HepG2 (cell line): Measurements from ENCODE around the gene CISD3. TPM values are rescaled to one million over a fixed set of nuclear protein-coding genes. Genes with fewer than 3 reads are reported as not detected.

ENCODE experiments used
- BCL6 ChIP-seq: IDR thresholded peaks from 2 replicates; pipeline ENCODE4 v1.6.1; 2016; ENCODE audit warnings: missing genetic modification reagents, missing compliant biosample characterization
- ELF1 ChIP-seq: sonication (generic); formaldehyde crosslinking; IDR thresholded peaks from 2 replicates; pipeline ENCODE4 v1.4.0; 2020; ENCODE audit warnings: missing genetic modification reagents
- ESRRA ChIP-seq: sonication (generic); formaldehyde crosslinking; IDR thresholded peaks from 2 replicates; pipeline ENCODE4 v1.5.1; 2020; ENCODE audit warnings: mild to moderate bottlenecking, low read depth, missing genetic modification reagents
- GABPB1 ChIP-seq: IDR thresholded peaks from 2 replicates; pipeline ENCODE4 v1.6.1; 2016; ENCODE audit warnings: mild to moderate bottlenecking, missing genetic modification reagents, moderate library complexity, missing compliant biosample characterization
- GLMP ChIP-seq: sonication (generic); formaldehyde crosslinking; IDR thresholded peaks from 2 replicates; pipeline ENCODE4 v1.9.0; 2021; ENCODE audit warnings: missing genetic modification reagents, mild to moderate bottlenecking, borderline replicate concordance
- HIVEP1 ChIP-seq: sonication (generic); formaldehyde crosslinking; IDR thresholded peaks from 2 replicates; pipeline ENCODE4 v1.4.0; 2020; ENCODE audit warnings: mild to moderate bottlenecking, missing genetic modification reagents
- HNRNPUL1 ChIP-seq: fragments of 200-400 bp; formaldehyde crosslinking; IDR thresholded peaks from 2 replicates; pipeline ENCODE4 v1.6.1; 2017; ENCODE audit warnings: low read depth, mild to moderate bottlenecking, low read length, moderate library complexity
- KDM3A ChIP-seq: IDR thresholded peaks from 2 replicates; pipeline ENCODE4 v1.6.1; 2018; ENCODE audit warnings: low read depth, missing compliant biosample characterization
- KLF15 ChIP-seq: sonication (generic); formaldehyde crosslinking; IDR thresholded peaks from 2 replicates; pipeline ENCODE4 v1.8.1; 2023; ENCODE audit warnings: borderline replicate concordance, mild to moderate bottlenecking, inconsistent platforms, missing genetic modification reagents, mixed read lengths
- MED1 ChIP-seq: sonication (generic); formaldehyde crosslinking; IDR thresholded peaks from 2 replicates; pipeline ENCODE4 v1.4.0; 2020; ENCODE audit warnings: missing genetic modification reagents
- MTF1 ChIP-seq: sonication (generic); formaldehyde crosslinking; IDR thresholded peaks from 2 replicates; pipeline ENCODE4 v1.5.0; 2020; ENCODE audit warnings: missing genetic modification reagents
- RFX3 ChIP-seq: IDR thresholded peaks from 2 replicates; pipeline ENCODE4 v1.6.1; 2016; ENCODE audit warnings: missing biosample characterization, missing genetic modification reagents
- XRCC5 ChIP-seq: fragments of 200-400 bp; formaldehyde crosslinking; optimal IDR thresholded peaks from 2 replicates; pipeline ENCODE3; 2017; ENCODE audit warnings: mild to moderate bottlenecking, low read length
- ZNF484 ChIP-seq: sonication (generic); formaldehyde crosslinking; IDR thresholded peaks from 2 replicates; pipeline ENCODE4 v1.5.1; 2020; ENCODE audit warnings: mild to moderate bottlenecking, low read depth, missing genetic modification reagents, borderline replicate concordance
- ZNF570 ChIP-seq: sonication (generic); formaldehyde crosslinking; IDR thresholded peaks from 2 replicates; pipeline ENCODE4 v1.4.0; 2020; ENCODE audit warnings: mild to moderate bottlenecking, missing genetic modification reagents, borderline replicate concordance
- ZNF605 ChIP-seq: sonication (generic); formaldehyde crosslinking; IDR thresholded peaks from 2 replicates; pipeline ENCODE4 v1.8.0; 2022; ENCODE audit warnings: mild to moderate bottlenecking, missing genetic modification reagents
- ZNF816 ChIP-seq: sonication (generic); formaldehyde crosslinking; IDR thresholded peaks from 2 replicates; pipeline ENCODE4 v1.8.0; 2022; ENCODE audit warnings: missing genetic modification reagents, mild to moderate bottlenecking, borderline replicate concordance
- polyA plus RNA-seq, 8 experiments: library from polyadenylated mRNA; depleted of rRNA in 3 of 8; stranded (reverse) in 7 of 8; unstranded in 1 of 8; fragments of >200 nt; fragmentation: Illumina TruSeq in 4 of 8; extraction: Trizol in 4 of 8; gene quantifications; 2 replicates each; pipeline versions ENCODE4 v1.2.1 to v1.2.3, GENCODE V29; 2011 to 2016; ENCODE audit warnings: low read depth in 4 of 8, missing spikeins in 1 of 8, mixed read lengths in 1 of 8; ENCODE audit not compliant: insufficient read depth in 1 of 8
- total RNA-seq, 5 experiments: library from RNA; depleted of rRNA; stranded (reverse); fragments of >200 nt; fragmentation: Illumina TruSeq; extraction: Trizol; gene quantifications; 2 replicates each; pipeline ENCODE4 v1.2.3, GENCODE V29; 2016; ENCODE audit warnings: low read depth in 1 of 5
- TF ChIP-seq, protein P1 (sequence below): sonication (generic); formaldehyde crosslinking; IDR thresholded peaks from 2 replicates; pipeline ENCODE4 v1.9.0; 2021; ENCODE audit warnings: missing genetic modification reagents, borderline replicate concordance
- TF ChIP-seq, protein P2 (sequence below): IDR thresholded peaks from 2 replicates; pipeline ENCODE4 v1.6.1; 2016; ENCODE audit warnings: missing compliant biosample characterization, missing genetic modification reagents, borderline replicate concordance
- TF ChIP-seq, protein P3 (sequence below): sonication (generic); formaldehyde crosslinking; IDR thresholded peaks from 2 replicates; pipeline ENCODE4 v1.4.0; 2020; ENCODE audit warnings: missing genetic modification reagents, borderline replicate concordance
- TF ChIP-seq, protein P4 (sequence below): sonication (generic); formaldehyde crosslinking; IDR thresholded peaks from 2 replicates; pipeline ENCODE4 v1.5.0; 2020; ENCODE audit warnings: missing genetic modification reagents
- TF ChIP-seq, protein P5 (sequence below): fragments of 450-650 bp; IDR thresholded peaks from 2 replicates; pipeline ENCODE4 v1.6.1; 2017

The CISD3 gene
- total and polyA plus RNA-seq, 2 of the 13 experiments (the other 11 are each of a cell fraction or from before 2014, with no cell fraction given) = 30.0 to 34.1 TPM

- TF ChIP-seq HIVEP1 (CRISPR knock-in tag) (peak; percentile 67), MED1 (CRISPR knock-in tag) (no peak), ZNF816 (CRISPR knock-in tag) (no peak), ZNF605 (CRISPR knock-in tag) (no peak), ELF1 (no peak), ESRRA (CRISPR knock-in tag) (0 out of 2 replicates have a peak, but pooled peaks have one; percentile 39), GLMP (no peak), BCL6 (CRISPR knock-in tag) (0 out of 2 replicates have a peak, but pooled peaks have one; percentile 16), KLF15 (no peak), KDM3A (CRISPR knock-in tag) (0 out of 2 replicates have a peak, but pooled peaks have one; percentile 34), RFX3 (CRISPR knock-in tag) (no peak), MTF1 (no peak), XRCC5 (no peak), ZNF570 (CRISPR knock-in tag) (no peak), ZNF484 (CRISPR knock-in tag) (no peak), GABPB1 (CRISPR knock-in tag) (peak; percentile 68; the same call in 1 of the 2 replicates), HNRNPUL1 (no peak)
- TF ChIP-seq, protein P1, sequence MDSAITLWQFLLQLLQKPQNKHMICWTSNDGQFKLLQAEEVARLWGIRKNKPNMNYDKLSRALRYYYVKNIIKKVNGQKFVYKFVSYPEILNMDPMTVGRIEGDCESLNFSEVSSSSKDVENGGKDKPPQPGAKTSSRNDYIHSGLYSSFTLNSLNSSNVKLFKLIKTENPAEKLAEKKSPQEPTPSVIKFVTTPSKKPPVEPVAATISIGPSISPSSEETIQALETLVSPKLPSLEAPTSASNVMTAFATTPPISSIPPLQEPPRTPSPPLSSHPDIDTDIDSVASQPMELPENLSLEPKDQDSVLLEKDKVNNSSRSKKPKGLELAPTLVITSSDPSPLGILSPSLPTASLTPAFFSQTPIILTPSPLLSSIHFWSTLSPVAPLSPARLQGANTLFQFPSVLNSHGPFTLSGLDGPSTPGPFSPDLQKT (CRISPR knock-in tag) = no peak
- TF ChIP-seq, protein P2, sequence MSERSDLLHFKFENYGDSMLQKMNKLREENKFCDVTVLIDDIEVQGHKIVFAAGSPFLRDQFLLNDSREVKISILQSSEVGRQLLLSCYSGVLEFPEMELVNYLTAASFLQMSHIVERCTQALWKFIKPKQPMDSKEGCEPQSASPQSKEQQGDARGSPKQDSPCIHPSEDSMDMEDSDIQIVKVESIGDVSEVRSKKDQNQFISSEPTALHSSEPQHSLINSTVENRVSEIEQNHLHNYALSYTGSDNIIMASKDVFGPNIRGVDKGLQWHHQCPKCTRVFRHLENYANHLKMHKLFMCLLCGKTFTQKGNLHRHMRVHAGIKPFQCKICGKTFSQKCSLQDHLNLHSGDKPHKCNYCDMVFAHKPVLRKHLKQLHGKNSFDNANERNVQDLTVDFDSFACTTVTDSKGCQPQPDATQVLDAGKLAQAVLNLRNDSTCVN (CRISPR knock-in tag) = 0 out of 2 replicates have a peak, but pooled peaks have one; percentile 33
- TF ChIP-seq, protein P3, sequence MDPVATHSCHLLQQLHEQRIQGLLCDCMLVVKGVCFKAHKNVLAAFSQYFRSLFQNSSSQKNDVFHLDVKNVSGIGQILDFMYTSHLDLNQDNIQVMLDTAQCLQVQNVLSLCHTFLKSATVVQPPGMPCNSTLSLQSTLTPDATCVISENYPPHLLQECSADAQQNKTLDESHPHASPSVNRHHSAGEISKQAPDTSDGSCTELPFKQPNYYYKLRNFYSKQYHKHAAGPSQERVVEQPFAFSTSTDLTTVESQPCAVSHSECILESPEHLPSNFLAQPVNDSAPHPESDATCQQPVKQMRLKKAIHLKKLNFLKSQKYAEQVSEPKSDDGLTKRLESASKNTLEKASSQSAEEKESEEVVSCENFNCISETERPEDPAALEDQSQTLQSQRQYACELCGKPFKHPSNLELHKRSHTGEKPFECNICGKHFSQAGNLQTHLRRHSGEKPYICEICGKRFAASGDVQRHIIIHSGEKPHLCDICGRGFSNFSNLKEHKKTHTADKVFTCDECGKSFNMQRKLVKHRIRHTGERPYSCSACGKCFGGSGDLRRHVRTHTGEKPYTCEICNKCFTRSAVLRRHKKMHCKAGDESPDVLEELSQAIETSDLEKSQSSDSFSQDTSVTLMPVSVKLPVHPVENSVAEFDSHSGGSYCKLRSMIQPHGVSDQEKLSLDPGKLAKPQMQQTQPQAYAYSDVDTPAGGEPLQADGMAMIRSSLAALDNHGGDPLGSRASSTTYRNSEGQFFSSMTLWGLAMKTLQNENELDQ = no peak
- TF ChIP-seq, protein P4, sequence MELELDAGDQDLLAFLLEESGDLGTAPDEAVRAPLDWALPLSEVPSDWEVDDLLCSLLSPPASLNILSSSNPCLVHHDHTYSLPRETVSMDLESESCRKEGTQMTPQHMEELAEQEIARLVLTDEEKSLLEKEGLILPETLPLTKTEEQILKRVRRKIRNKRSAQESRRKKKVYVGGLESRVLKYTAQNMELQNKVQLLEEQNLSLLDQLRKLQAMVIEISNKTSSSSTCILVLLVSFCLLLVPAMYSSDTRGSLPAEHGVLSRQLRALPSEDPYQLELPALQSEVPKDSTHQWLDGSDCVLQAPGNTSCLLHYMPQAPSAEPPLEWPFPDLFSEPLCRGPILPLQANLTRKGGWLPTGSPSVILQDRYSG (CRISPR knock-in tag) = no peak
- TF ChIP-seq, protein P5, sequence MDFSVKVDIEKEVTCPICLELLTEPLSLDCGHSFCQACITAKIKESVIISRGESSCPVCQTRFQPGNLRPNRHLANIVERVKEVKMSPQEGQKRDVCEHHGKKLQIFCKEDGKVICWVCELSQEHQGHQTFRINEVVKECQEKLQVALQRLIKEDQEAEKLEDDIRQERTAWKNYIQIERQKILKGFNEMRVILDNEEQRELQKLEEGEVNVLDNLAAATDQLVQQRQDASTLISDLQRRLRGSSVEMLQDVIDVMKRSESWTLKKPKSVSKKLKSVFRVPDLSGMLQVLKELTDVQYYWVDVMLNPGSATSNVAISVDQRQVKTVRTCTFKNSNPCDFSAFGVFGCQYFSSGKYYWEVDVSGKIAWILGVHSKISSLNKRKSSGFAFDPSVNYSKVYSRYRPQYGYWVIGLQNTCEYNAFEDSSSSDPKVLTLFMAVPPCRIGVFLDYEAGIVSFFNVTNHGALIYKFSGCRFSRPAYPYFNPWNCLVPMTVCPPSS = no peak
Observed at GRCh38 chr17:38747463-38748148, 17.5 kb downstream of the CISD3 start (continued).
